Heart left ventricle (tissue), 16 donors: Measurements from ENCODE around the gene NSUN2. TPM values are rescaled to one million over a fixed set of nuclear protein-coding genes. Genes with fewer than 3 reads are reported as not detected.

Experiments
- ATAC-seq, 4 donors: fragments of 200-7000 bp; cut with Tn5 transposase; one replicate each; pipeline ENCODE4 v1.9.1; 2020 to 2022; ENCODE audit warnings: moderate library complexity in 4 of 4, mild to moderate bottlenecking in 3 of 4, moderate number of reproducible peaks in 1 of 4
- DNase-seq, 5 donors: peaks; one replicate each; pipeline ENCODE4 v3.0.0-alpha.2; 2020
- H3K27ac ChIP-seq, 12 donors: fragments of 200-600 bp; sonication (generic) in 4 of 12; one replicate each; pipeline versions ENCODE4 v1.5.0 to v1.8.0; 2016 to 2022; ENCODE audit warnings: mild to moderate bottlenecking in 2 of 12
- H3K27me3 ChIP-seq, 9 donors: fragments of 200-600 bp; sonication (generic) in 2 of 9; one replicate each; pipeline versions ENCODE4 v1.5.1 to v1.8.0; 2016 to 2022; ENCODE audit warnings: mild to moderate bottlenecking in 3 of 9
- H3K36me3 ChIP-seq, 9 donors: fragments of 200-600 bp; sonication (generic) in 2 of 9; one replicate each; pipeline versions ENCODE4 v1.5.0 to v1.8.0; 2018 to 2022; ENCODE audit warnings: mild to moderate bottlenecking in 2 of 9
- H3K4me1 ChIP-seq, 12 donors: fragments of 200-600 bp; sonication (generic) in 4 of 12; one replicate each; pipeline versions ENCODE4 v1.5.0 to v1.8.0; 2016 to 2022; ENCODE audit warnings: mild to moderate bottlenecking in 3 of 12
- H3K4me3 ChIP-seq, 12 donors: fragments of 200-600 bp; sonication (generic) in 4 of 12; one replicate each; pipeline versions ENCODE4 v1.5.0 to v1.8.0; 2017 to 2022; ENCODE audit warnings: mild to moderate bottlenecking in 9 of 12, moderate library complexity in 4 of 12
- H3K9me3 ChIP-seq, 12 donors: fragments of 200-600 bp; sonication (generic) in 4 of 12; one replicate each; pipeline versions ENCODE4 v1.5.0 to v1.8.0; 2016 to 2022; ENCODE audit warnings: mild to moderate bottlenecking in 1 of 12
- CTCF ChIP-seq, 12 donors: fragments of 200-600 bp; sonication (generic) in 4 of 12; IDR thresholded peaks; one replicate each; pipeline versions ENCODE4 v1.5.0 to v1.8.0; 2018 to 2022; ENCODE audit warnings: antibody characterized with exemption in 12 of 12, mild to moderate bottlenecking in 5 of 12
- POLR2A ChIP-seq, 2 donors: fragments of 450-650 bp; IDR thresholded peaks; one replicate each; pipeline ENCODE4 v1.6.1; 2017; ENCODE audit warnings: antibody characterized with exemption in 2 of 2, mild to moderate bottlenecking in 2 of 2, moderate library complexity in 2 of 2
- WGBS, 4 donors: extraction: QIAGEN DNeasy Blood & Tissue Kit in 2 of 4; methylation state at CpG; one replicate each; pipeline versions ENCODE4 v1.1.5 to v1.1.7; 2013 to 2018; 5-methylcytosine and 5-hydroxymethylcytosine counted together
- intact Hi-C, 10 donors: fragments of 100-400 bp; cut with DNase I; formaldehyde crosslinking; loops; one replicate each; pipeline versions ENCODE4 v1.11.1 to v1.14.2; 2022
- polyA plus RNA-seq, 2 donors: library from polyadenylated mRNA; stranded (reverse); fragments of 200-250 nt; gene quantifications; one replicate each; pipeline ENCODE4 v1.2.3, GENCODE V29; 2013
- total RNA-seq, 9 donors: library from RNA; depleted of rRNA in 2 of 9; stranded (reverse); fragments of >200 nt in 2 of 9; fragmentation: NEBNext Ultra II Directional in 3 of 9; extraction: Animal tissue kit (Norgen Biotek cat#: 25700) in 3 of 9; gene quantifications; one replicate each; pipeline versions ENCODE4 v1.1.0 to v1.2.4, GENCODE V29; 2016 to 2023
- donor health status: ischemic (EF 13 %, LVEDD 7.1; RV severe dilation, severe dysfunction).
- donor health status: healthy with polysubstance abuse.
- donor health status: DM: no; HTN: yes; CAD: no.
- donor health status: DM: no; HTN: no; CAD: no.
- donor health status: ischemic (EF 25% LVEDD 6.9; RV normal size, moderate dysfunction).
- donor health status: ischemic (EF 25% LVEDD 5.7; RV mildly dilated, moderate dysfunction).
- donor health status: healthy.
- donor health status: DM: yes; HTN: yes; CAD: no.
- donor health status: ischemic (EF 35%, LVEDD 5.7; RV mildly dilated, moderate dysfunction).
- donor health status: nonischemic (EF 11% LVEDD 7.7; RV severe dilation, severe dysfunction).
- donor health status: DM: yes; HTN: yes; CAD: no.
- donor health status: PGD.
- donor health status: ischemic (EF 29% LVEDD 5.4; RV normal size, mild dysfunction).
- donor health status: nonischemic (EF 23%, LVEDD 6.1; RV moderate dilation, normal function).

NSUN2 gene
- total and polyA plus RNA-seq, 11 donors, result 21.9 to 42.7 (median 34.0) TPM

- 94 to 97% (median 97%) methylated on average over 6 of the region's 6 CpGs for WGBS, 4 donors
Observed at GRCh38 chr5:6644794-6645241, 12.0 kb upstream of the NSUN2 start.

DNA sequence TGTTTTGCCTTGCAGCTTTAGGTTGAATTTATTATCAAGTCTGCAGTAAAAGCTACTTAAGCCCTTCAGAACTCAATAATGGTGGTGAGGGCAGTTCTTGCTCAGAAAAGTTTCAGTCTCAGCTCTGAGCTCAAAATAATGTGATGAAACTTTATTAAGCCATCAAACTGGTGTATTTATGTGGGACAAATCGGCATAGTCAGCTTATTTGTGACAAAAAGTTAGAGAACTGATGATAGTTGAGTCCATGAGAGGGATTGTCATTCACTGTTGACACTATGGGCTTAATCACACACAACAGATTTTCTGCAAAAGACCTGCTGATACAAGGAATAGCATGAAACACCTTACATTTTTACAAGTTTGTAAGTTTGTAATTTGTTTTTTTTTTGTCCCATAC is 9.8 kb upstream of the NSUN2 start:
- DNase-seq (no peak), ATAC-seq (no peak)
- intact Hi-C loops, result no loop called here
- TF ChIP-seq POLR2A (IDR thresholded peaks at IDR 0.05) (no peak), CTCF (IDR thresholded peaks at IDR 0.05) (no peak)
- H3K9me3 ChIP-seq, result no peaks in the 10 kb centered on the region
- H3K4me1 ChIP-seq, result no peaks in the 10 kb centered on the region
- WGBS, 4 donors, result 84 to 95% (median 94%) methylated on average over 1 of the region's 1 CpG
- no peaks in the 10 kb centered on the region for H3K27me3 ChIP-seq
- no peak overlapping the region for H3K27ac ChIP-seq
- peaks cover 0 to 6% (median 0%) of the 10 kb centered on the region in 9 donors for H3K36me3 ChIP-seq
- H3K4me3 ChIP-seq, result no peak overlapping the region

More at GRCh38 chr5:6644794-6645241, 12.0 kb upstream of the NSUN2 start:
- DNase-seq (no peak), ATAC-seq (no peak)
- Histone ChIP-seq H3K27ac (no peak overlapping the region), H3K36me3 (peaks cover 0 to 6% (median 0%) of the 10 kb centered on the region in 9 donors), H3K27me3 (no peaks in the 10 kb centered on the region), H3K4me3 (no peak overlapping the region), H3K4me1 (no peaks in the 10 kb centered on the region), H3K9me3 (peaks cover 0 to 1% (median 0%) of the 10 kb centered on the region in 12 donors)
- intact Hi-C loops, result no loop called here
- TF ChIP-seq CTCF (IDR thresholded peaks at IDR 0.05), result no peak
- no peak for TF ChIP-seq POLR2A (IDR thresholded peaks at IDR 0.05)

- peaks cover 0 to 16% (median 7%) of the 10 kb centered on the region in 12 donors for H3K4me1 ChIP-seq
- H3K27ac ChIP-seq, result no peak overlapping the region
- H3K36me3 ChIP-seq, result no peaks in the 10 kb centered on the region
- TF ChIP-seq CTCF (IDR thresholded peaks at IDR 0.05), result no peak
- no peak for TF ChIP-seq POLR2A (IDR thresholded peaks at IDR 0.05)
- no peak for DNase-seq
- no peak overlapping the region for H3K4me3 ChIP-seq
- H3K27me3 ChIP-seq, result no peaks in the 10 kb centered on the region
- H3K9me3 ChIP-seq, result no peaks in the 10 kb centered on the region
- intact Hi-C loops, result loop anchor here in 4 of 10 donors (5.0 to 10.0 kb wide), 4 partner anchors 64 to 263 kb away; partner anchors contain the start of genes MED10 (in 1 of the 4) and TENT4A (in 1 of the 4)
- 67 to 92% (median 82%) methylated on average over 4 of the region's 4 CpGs for WGBS, 4 donors
- ATAC-seq, result no peak
Observed at GRCh38 chr5:6638236-6638635, 5.4 kb upstream of the NSUN2 start.

GRCh38 chr5:6637590-6637989 is 4.7 kb upstream of the NSUN2 start:
- no peak for ATAC-seq
- Histone ChIP-seq H3K27ac (no peak overlapping the region), H3K4me1 (peaks cover 0 to 18% (median 7%) of the 10 kb centered on the region in 12 donors), H3K4me3 (no peak overlapping the region), H3K9me3 (no peaks in the 10 kb centered on the region), H3K27me3 (no peaks in the 10 kb centered on the region), H3K36me3 (no peaks in the 10 kb centered on the region)
- intact Hi-C loops, result loop anchor here in 4 of 10 donors (5.0 to 10.0 kb wide), 4 partner anchors 65 to 263 kb away; partner anchors contain the start of genes MED10 (in 1 of the 4) and TENT4A (in 1 of the 4)
- no peak for DNase-seq
- WGBS, 4 donors, result 79 to 87% (median 82%) methylated on average over 6 of the region's 6 CpGs
- no peak for TF ChIP-seq POLR2A (IDR thresholded peaks at IDR 0.05)
- TF ChIP-seq CTCF (IDR thresholded peaks at IDR 0.05), result no peak
